Measurements from ENCODE around the gene C13orf46.
A peak's percentile ranks its signal among the peaks of the same experiment; 100 is the strongest.

Gene C13orf46

DNA sequence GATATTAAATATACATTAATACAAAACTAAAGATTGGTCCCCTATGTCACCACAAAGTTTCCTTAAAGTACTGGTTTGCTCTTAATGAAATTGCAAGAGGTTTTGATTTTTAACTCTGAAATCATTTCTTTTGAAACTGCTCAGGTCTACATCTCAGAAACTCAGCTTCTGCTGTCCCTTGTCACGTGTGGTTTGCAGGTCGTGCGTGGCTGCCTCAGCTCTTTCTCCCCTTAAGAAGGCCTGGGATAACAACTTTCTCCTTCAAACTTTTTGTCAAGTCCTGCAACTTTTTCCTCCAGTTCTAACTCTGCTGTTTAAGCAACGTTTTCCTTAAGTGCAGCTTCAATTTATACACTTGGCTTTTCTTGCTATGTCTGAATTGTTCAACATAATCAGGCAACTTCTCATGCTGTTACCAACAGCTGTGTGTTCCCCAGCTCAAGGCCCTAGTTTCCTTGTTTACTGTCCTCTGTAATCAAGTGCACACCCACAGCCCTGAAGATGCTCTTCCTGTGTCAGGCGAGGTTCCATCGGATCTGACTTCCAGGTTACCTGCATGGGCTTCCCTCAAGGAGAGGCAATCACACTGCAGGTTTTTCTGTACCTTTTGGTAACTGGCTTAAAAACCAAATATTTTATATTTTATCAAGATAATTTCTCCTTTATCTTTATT is 13.5 kb downstream of the C13orf46 start:
- no peak for ATAC-seq (replicated peaks; ENCODE audit: extremely low read depth, poor library complexity, severe bottlenecking)
- Mint-ChIP-seq H3K27ac (ENCODE audit: low read depth) (no peak overlapping the region), H3K9me3 (peaks cover 7% of the 10 kb centered on the region), H3K27me3 (no peaks in the 10 kb centered on the region), H3K4me3 (no peak overlapping the region), H3K36me3 (ENCODE audit: insufficient read depth) (peaks cover 32% of the 10 kb centered on the region), H3K4me1 (peaks cover 19% of the 10 kb centered on the region)
- DNase-seq (ENCODE audit: low spot score in 2 of 2): no peak

- Mint-ChIP-seq H3K4me1 (peaks cover 19% of the 10 kb centered on the region), H3K4me3 (no peak overlapping the region), H3K27me3 (no peaks in the 10 kb centered on the region), H3K27ac (ENCODE audit: low read depth) (peak overlapping the region; percentile 47), H3K9me3 (peaks cover 7% of the 10 kb centered on the region), H3K36me3 (ENCODE audit: insufficient read depth) (peaks cover 42% of the 10 kb centered on the region)
- DNase-seq (ENCODE audit: low spot score in 2 of 2) (no peak), ATAC-seq (replicated peaks; ENCODE audit: extremely low read depth, poor library complexity, severe bottlenecking) (no peak)
Measured at GRCh38 chr13:113959198-113959597, 14.7 kb downstream of the C13orf46 start.

DNA sequence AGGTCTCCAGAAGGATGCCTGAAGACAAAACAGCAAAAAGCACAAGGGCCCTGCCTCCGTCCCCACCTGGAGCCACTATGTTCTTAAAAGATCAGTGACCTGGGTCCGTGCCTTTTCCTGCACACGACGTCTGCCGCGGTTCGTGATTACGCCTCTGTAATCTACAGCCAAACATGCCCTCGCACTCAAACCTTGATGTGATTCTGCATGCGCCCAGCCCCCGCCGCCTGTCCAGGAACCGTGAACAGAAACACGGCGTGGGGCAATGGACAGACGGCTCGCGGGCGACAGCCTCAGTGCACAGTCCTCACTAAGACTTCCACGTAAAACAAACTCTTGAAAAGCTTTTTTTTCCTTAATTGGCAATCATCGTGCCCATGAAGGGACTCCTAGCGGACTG is 15.5 kb downstream of the C13orf46 start:
- Mint-ChIP-seq H3K27ac (ENCODE audit: low read depth) (peak overlapping the region; percentile 88), H3K36me3 (ENCODE audit: insufficient read depth) (peaks cover 37% of the 10 kb centered on the region), H3K4me1 (peaks cover 19% of the 10 kb centered on the region), H3K27me3 (no peaks in the 10 kb centered on the region), H3K9me3 (peaks cover 7% of the 10 kb centered on the region), H3K4me3 (no peak overlapping the region)
- ATAC-seq (replicated peaks; ENCODE audit: extremely low read depth, poor library complexity, severe bottlenecking) (no peak), DNase-seq (ENCODE audit: low spot score in 2 of 2) (no peak)

GRCh38 chr13:113956571-113956970 is 17.3 kb downstream of the C13orf46 start:
- peak overlapping the region; percentile 88 for H3K27ac Mint-ChIP-seq (ENCODE audit: low read depth)
- DNase-seq (ENCODE audit: low spot score in 2 of 2): no peak
- H3K36me3 Mint-ChIP-seq (ENCODE audit: insufficient read depth): peaks cover 41% of the 10 kb centered on the region
- no peaks in the 10 kb centered on the region for H3K27me3 Mint-ChIP-seq
- H3K9me3 Mint-ChIP-seq: peaks cover 7% of the 10 kb centered on the region
- H3K4me3 Mint-ChIP-seq: peak overlapping the region; percentile 27
- peaks cover 19% of the 10 kb centered on the region for H3K4me1 Mint-ChIP-seq
- no peak for ATAC-seq (replicated peaks; ENCODE audit: extremely low read depth, poor library complexity, severe bottlenecking)

- Mint-ChIP-seq H3K27ac (ENCODE audit: low read depth) (peak overlapping the region; percentile 88), H3K36me3 (ENCODE audit: insufficient read depth) (peaks cover 42% of the 10 kb centered on the region), H3K27me3 (no peaks in the 10 kb centered on the region), H3K4me3 (peak overlapping the region; percentile 27), H3K4me1 (peaks cover 19% of the 10 kb centered on the region), H3K9me3 (peaks cover 7% of the 10 kb centered on the region)
- ATAC-seq (replicated peaks; ENCODE audit: extremely low read depth, poor library complexity, severe bottlenecking): no peak
- no peak for DNase-seq (ENCODE audit: low spot score in 2 of 2)
Measured at GRCh38 chr13:113955691-113956090, 18.2 kb downstream of the C13orf46 start.

GRCh38 chr13:113955235-113955634 is 18.6 kb downstream of the C13orf46 start:
- Mint-ChIP-seq H3K27ac (ENCODE audit: low read depth) (peak overlapping the region; percentile 88), H3K27me3 (no peaks in the 10 kb centered on the region), H3K4me1 (peaks cover 19% of the 10 kb centered on the region), H3K9me3 (peaks cover 7% of the 10 kb centered on the region), H3K4me3 (peak overlapping the region; percentile 44), H3K36me3 (ENCODE audit: insufficient read depth) (peaks cover 46% of the 10 kb centered on the region)
- DNase-seq (ENCODE audit: low spot score in 2 of 2) (no peak), ATAC-seq (replicated peaks; ENCODE audit: extremely low read depth, poor library complexity, severe bottlenecking) (no peak)

GRCh38 chr13:113954046-113954835 is 19.6 kb downstream of the C13orf46 start:
- Mint-ChIP-seq H3K27ac (ENCODE audit: low read depth) (peak overlapping the region; percentile 88), H3K4me3 (no peak overlapping the region), H3K9me3 (peaks cover 7% of the 10 kb centered on the region), H3K27me3 (no peaks in the 10 kb centered on the region), H3K4me1 (peaks cover 19% of the 10 kb centered on the region), H3K36me3 (ENCODE audit: insufficient read depth) (peaks cover 44% of the 10 kb centered on the region)
- no peak for DNase-seq (ENCODE audit: low spot score in 2 of 2)
- ATAC-seq (replicated peaks; ENCODE audit: extremely low read depth, poor library complexity, severe bottlenecking): no peak

- no peak overlapping the region for H3K27ac Mint-ChIP-seq (ENCODE audit: low read depth)
- peaks cover 44% of the 10 kb centered on the region for H3K36me3 Mint-ChIP-seq (ENCODE audit: insufficient read depth)
- no peak for DNase-seq (ENCODE audit: low spot score in 2 of 2)
- H3K9me3 Mint-ChIP-seq: peaks cover 7% of the 10 kb centered on the region
- ATAC-seq (replicated peaks; ENCODE audit: extremely low read depth, poor library complexity, severe bottlenecking): no peak
- H3K4me3 Mint-ChIP-seq: no peak overlapping the region
- H3K27me3 Mint-ChIP-seq: no peaks in the 10 kb centered on the region
- H3K4me1 Mint-ChIP-seq: peaks cover 19% of the 10 kb centered on the region
Measured at GRCh38 chr13:113953561-113953960, 20.3 kb downstream of the C13orf46 start.

GRCh38 chr13:113952983-113953520 is 20.8 kb downstream of the C13orf46 start:
- no peaks in the 10 kb centered on the region for H3K27me3 Mint-ChIP-seq
- H3K9me3 Mint-ChIP-seq: peaks cover 7% of the 10 kb centered on the region
- no peak for DNase-seq (ENCODE audit: low spot score in 2 of 2)
- no peak overlapping the region for H3K27ac Mint-ChIP-seq (ENCODE audit: low read depth)
- H3K4me1 Mint-ChIP-seq: peaks cover 17% of the 10 kb centered on the region
- ATAC-seq (replicated peaks; ENCODE audit: extremely low read depth, poor library complexity, severe bottlenecking): no peak
- H3K36me3 Mint-ChIP-seq (ENCODE audit: insufficient read depth): peaks cover 41% of the 10 kb centered on the region
- H3K4me3 Mint-ChIP-seq: no peak overlapping the region

DNA sequence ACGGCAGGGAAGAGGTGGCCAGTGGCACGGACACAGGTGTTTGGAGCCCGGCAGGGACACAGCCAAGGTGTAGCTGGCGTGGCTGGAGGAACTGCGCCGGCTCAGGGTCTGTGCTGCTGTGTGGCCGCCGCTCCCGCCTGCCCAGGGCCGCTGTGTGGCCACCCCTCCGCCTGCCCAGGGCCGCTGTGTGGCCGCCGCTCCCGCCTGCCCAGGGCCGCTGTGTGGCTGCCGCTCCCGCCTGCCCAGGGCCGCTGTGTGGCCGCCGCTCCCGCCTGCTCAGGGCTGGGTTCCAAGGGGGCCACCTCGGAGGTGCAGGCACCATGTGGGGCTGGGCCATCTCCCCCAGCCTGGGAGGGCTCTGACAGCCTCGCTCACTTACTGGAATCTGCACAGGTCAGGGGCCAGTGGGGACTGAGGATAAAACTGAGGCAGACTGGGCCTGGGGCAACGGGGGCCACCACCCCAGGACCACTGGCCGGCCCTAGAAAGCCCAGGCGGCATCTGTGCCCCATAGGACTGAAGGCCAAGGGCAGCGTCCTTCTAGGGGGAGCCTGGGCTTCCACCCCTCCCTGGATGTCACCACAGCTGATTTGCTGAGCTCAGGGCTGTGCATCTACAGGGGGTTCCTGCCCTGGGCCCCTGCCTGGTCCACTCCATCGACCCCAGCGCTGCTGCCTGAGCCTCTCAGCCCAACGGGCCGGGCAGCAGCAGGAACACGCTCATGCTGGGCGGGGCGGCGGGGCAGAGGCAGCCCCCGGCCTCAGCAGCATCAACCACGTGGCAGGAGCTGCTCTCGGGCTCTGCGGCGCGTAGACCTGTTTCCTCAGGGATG is 21.5 kb downstream of the C13orf46 start:
- Mint-ChIP-seq H3K27ac (ENCODE audit: low read depth) (no peak overlapping the region), H3K4me1 (peaks cover 10% of the 10 kb centered on the region), H3K9me3 (peaks cover 7% of the 10 kb centered on the region), H3K27me3 (no peaks in the 10 kb centered on the region), H3K4me3 (no peak overlapping the region), H3K36me3 (ENCODE audit: insufficient read depth) (peaks cover 39% of the 10 kb centered on the region)
- ATAC-seq (replicated peaks; ENCODE audit: extremely low read depth, poor library complexity, severe bottlenecking) (no peak), DNase-seq (ENCODE audit: low spot score in 2 of 2) (no peak)

- H3K4me3 Mint-ChIP-seq: no peak overlapping the region
- H3K27ac Mint-ChIP-seq (ENCODE audit: low read depth): peak overlapping the region; percentile 76
Measured at GRCh38 chr13:113951246-113951999, 22.5 kb downstream of the C13orf46 start.

More at GRCh38 chr13:113951246-113951999, 22.5 kb downstream of the C13orf46 start:
- peaks cover 34% of the 10 kb centered on the region for H3K36me3 Mint-ChIP-seq (ENCODE audit: insufficient read depth)
- peaks cover 7% of the 10 kb centered on the region for H3K9me3 Mint-ChIP-seq
- peak; percentile 49 for ATAC-seq (replicated peaks; ENCODE audit: extremely low read depth, poor library complexity, severe bottlenecking)
- DNase-seq (ENCODE audit: low spot score in 2 of 2): no peak
- H3K27me3 Mint-ChIP-seq: no peaks in the 10 kb centered on the region
- H3K4me1 Mint-ChIP-seq: peaks cover 11% of the 10 kb centered on the region
